ENCODE measurements around the gene WSB2.

DNA sequence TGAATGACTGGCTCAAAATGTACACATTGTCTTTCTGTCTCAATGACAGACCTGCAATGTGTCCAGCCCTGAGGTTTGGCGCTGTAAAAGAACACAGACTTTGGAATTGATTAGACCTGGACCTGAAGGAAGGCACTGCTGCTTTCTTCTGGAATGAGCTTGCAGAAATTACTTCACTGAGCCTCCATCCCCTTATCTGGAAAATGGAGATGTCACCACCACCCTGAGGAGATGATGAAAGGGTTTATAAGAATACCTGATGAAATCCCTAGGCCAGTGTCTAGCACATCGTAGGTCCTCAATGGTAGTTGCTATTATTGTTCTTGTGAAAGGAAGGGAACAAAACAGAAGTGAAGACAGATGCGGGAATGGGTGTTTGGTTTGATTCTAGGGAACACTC lies 9.7 kb upstream of the WSB2 start:
- TF ChIP-seq, protein P1, sequence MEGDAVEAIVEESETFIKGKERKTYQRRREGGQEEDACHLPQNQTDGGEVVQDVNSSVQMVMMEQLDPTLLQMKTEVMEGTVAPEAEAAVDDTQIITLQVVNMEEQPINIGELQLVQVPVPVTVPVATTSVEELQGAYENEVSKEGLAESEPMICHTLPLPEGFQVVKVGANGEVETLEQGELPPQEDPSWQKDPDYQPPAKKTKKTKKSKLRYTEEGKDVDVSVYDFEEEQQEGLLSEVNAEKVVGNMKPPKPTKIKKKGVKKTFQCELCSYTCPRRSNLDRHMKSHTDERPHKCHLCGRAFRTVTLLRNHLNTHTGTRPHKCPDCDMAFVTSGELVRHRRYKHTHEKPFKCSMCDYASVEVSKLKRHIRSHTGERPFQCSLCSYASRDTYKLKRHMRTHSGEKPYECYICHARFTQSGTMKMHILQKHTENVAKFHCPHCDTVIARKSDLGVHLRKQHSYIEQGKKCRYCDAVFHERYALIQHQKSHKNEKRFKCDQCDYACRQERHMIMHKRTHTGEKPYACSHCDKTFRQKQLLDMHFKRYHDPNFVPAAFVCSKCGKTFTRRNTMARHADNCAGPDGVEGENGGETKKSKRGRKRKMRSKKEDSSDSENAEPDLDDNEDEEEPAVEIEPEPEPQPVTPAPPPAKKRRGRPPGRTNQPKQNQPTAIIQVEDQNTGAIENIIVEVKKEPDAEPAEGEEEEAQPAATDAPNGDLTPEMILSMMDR (IDR thresholded peaks at IDR 0.05; ENCODE audit: low read depth, low read length, missing input control): no peak
- TF ChIP-seq RXRA (IDR thresholded peaks at IDR 0.05) (no peak), REST (IDR thresholded peaks at IDR 0.05) (no peak), JUND (IDR thresholded peaks at IDR 0.05) (no peak)

All from liver (tissue), 3 donors.